GM19099 (cell line): ENCODE results near the gene MEX3A.

Experiments
- POLR2A ChIP-seq: IDR thresholded peaks from 3 replicates; pipeline ENCODE4 v1.6.1; 2011; ENCODE audit warnings: low read depth; ENCODE audit not compliant: insufficient read length; ENCODE audit errors: extremely low read depth

Gene MEX3A

DNA sequence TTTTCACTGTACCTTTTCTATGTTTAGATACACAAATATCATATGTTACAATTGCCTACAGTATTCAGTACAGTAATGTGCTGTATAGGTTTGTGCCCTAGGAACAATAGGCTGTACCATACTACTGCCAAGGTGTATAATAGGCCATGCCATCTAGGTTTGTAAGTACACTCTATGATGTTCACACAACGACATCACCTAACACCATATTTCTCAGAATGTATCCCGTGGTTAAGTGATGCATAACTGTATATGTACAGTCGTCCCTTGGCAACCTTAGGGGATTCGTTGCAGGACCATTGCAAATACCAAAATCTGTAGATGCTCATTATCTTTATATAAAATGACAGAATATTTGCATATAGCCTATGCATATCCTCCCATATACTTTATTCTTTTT, 55.7 kb downstream of the MEX3A start:
- TF ChIP-seq POLR2A: no peak

DNA sequence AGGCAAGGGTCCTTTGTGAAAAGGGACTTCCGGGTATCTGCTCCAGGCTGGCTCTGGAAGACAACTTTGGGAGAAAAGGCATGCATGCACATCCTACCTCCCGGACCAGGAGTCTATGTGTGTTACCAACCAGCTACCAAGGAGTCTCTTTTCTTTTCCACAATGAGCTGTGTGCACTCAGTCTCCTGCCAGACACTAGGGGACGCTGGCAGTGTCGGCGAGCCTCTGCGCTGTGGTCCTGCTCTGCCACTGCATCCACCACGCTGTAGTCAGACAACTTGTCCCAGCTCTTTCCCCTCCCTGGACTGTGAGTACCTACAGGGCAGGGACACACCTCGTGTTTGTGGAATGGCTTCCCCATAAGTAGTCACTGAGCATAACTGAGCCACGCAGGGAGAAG, 56.4 kb downstream of the MEX3A start:
- no peak for TF ChIP-seq POLR2A

DNA sequence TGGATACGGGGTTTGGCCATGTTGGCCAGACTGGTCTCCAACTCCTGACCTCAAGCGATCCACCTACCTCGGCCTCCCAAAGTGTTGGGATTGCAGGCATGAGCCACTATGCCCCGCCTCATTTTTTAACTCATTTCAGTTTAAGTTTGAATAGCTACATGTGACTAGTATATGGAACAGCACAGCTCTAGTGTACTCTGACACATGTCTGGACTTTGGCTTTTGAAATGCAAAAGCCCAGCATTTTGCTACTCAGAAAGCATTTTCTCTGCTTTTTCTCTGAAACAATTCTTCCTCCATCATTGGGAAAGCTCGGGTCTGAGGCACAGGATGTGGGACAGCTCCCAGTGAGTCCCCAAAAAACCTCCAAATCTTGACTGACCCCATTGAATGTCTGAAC, 57.5 kb downstream of the MEX3A start:
- no peak for TF ChIP-seq POLR2A
